BJ (cell line): ENCODE measurements around the gene OR6J1. TPM values are rescaled to one million over a fixed set of nuclear protein-coding genes. Genes with fewer than 3 reads are reported as not detected.
"Not testable (repeated sequence)": the region's sequence is repeated elsewhere in the genome, so short reads cannot be mapped to it uniquely, and the experiment has no call there.

Experiments
- CTCF ChIA-PET: fragments of 350-600 bp; formaldehyde crosslinking; extraction: SDS; loops from one replicate; lab custom pipeline; 2021; ENCODE audit warnings: antibody characterized with exemption, inconsistent platforms; lab: Yijun Ruan, JAX
- POLR2A ChIA-PET: fragments of 300-600 bp; sonication (Branson Sonifier 250); formaldehyde crosslinking; extraction: SDS; loops from one replicate; lab custom pipeline; 2021; ENCODE audit warnings: antibody characterized with exemption; lab: Charles Lee
- DNase-seq: peaks from one replicate; pipeline ENCODE4 v3.0.0-alpha.2; 2011; ENCODE audit warnings: low read depth
- H3K27me3 ChIP-seq: 2 replicates; pipeline ENCODE4 v1.6.0; 2011; ENCODE audit warnings: low read length; ENCODE audit not compliant: control insufficient read depth, insufficient read depth
- H3K36me3 ChIP-seq: 2 replicates; pipeline ENCODE4 v1.5.1; 2011; ENCODE audit warnings: low read length; ENCODE audit not compliant: control insufficient read depth, insufficient read depth
- H3K4me3 ChIP-seq: 2 replicates; pipeline ENCODE4 v1.5.1; 2011; ENCODE audit warnings: low read depth, mild to moderate bottlenecking, control low read depth, low read length
- polyA plus RNA-seq: library from polyadenylated mRNA; depleted of rRNA; stranded (reverse); fragments of >200 nt; gene quantifications from 2 replicates; pipeline ENCODE4 v1.2.3, GENCODE V29; 2011
- TF ChIP-seq, protein P1 (sequence below): IDR thresholded peaks from 2 replicates; pipeline ENCODE4 v1.5.1; 2011; ENCODE audit warnings: low read depth, mild to moderate bottlenecking, control low read depth, inconsistent platforms, low read length, moderate library complexity; ENCODE audit not compliant: insufficient read depth

The OR6J1 gene
- polyA plus RNA-seq, 1 experiment, result not detected

DNA sequence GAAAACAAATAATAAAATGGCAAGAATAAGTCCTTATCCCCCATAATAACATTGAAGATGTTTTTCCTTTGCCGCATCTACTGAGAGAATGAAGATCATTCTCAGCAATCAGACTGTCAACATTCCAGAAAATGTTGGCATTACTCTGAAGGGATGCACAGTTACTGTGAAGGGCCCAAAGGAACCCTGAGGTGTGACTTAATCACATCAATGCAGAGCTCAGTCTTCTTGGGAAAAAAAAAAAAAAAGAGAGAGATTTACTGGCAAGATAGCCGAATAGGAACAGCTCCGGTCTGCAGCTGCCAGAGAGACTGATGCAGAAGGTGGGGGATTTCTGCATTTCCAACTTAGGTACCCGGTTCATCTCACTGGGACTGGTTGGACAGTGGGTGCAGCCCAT lies 41.3 kb upstream of the OR6J1 start:
- ChIA-PET POLR2A (no interaction called here), CTCF (interaction anchor here (0.9 to 3.3 kb wide), 4 partner anchors 27 to 137 kb away, joined by 3 to 12 read pairs (median 4); no protein-coding TSS in a partner anchor)
- DNase-seq, result no peak
- TF ChIP-seq, protein P1, sequence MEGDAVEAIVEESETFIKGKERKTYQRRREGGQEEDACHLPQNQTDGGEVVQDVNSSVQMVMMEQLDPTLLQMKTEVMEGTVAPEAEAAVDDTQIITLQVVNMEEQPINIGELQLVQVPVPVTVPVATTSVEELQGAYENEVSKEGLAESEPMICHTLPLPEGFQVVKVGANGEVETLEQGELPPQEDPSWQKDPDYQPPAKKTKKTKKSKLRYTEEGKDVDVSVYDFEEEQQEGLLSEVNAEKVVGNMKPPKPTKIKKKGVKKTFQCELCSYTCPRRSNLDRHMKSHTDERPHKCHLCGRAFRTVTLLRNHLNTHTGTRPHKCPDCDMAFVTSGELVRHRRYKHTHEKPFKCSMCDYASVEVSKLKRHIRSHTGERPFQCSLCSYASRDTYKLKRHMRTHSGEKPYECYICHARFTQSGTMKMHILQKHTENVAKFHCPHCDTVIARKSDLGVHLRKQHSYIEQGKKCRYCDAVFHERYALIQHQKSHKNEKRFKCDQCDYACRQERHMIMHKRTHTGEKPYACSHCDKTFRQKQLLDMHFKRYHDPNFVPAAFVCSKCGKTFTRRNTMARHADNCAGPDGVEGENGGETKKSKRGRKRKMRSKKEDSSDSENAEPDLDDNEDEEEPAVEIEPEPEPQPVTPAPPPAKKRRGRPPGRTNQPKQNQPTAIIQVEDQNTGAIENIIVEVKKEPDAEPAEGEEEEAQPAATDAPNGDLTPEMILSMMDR, result no peak
- H3K4me3 ChIP-seq, result no peak overlapping the region
- no peaks in the 10 kb centered on the region for H3K36me3 ChIP-seq
- no peaks in the 10 kb centered on the region; the same call in none of the 2 replicates for H3K27me3 ChIP-seq

DNA sequence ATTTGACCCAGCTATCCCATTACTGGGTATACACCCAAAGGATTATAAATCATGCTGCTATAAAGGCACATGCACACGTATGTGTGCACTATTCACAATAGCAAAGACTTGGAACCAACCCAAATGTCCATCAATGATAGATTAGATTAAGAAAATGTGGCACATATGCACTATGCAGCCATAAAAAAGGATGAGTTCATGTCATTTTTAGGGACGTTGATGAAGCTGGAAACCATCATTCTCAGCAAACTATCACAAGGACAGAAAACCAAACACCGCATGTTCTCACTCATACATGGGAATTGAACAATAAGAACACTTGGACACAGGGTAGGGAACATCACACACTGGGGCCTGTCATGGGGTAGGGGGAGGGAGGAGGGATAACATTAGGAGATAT lies 39.3 kb upstream of the OR6J1 start:
- POLR2A ChIA-PET, H3K4me3 ChIP-seq, DNase-seq, H3K36me3 ChIP-seq, H3K27me3 ChIP-seq: not testable (repeated sequence)
- CTCF ChIA-PET, result interaction anchor here (3.3 kb wide), 1 partner anchor 25 kb away, joined by 12 read pairs; no protein-coding TSS in a partner anchor

DNA sequence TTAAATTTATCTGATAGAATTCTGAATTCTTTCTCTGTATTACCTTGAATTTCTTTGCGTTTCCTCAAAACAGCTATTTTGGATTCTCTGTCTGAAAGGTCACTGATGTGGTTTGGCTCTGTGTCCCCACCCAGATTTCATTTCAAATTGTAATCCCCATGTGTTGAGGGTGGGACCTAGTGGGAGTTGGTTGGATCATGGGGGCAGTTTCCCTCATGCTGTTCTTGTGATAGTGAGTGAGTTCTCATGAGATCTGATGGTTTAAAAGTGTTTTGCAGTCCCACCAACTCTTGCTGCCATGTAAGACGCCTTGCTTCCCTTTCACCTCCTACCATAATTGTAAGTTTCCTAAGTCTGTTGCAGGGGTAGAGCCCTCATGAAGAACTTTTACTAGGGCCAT lies 34.1 kb upstream of the OR6J1 start:
- TF ChIP-seq, protein P1, result no peak
- POLR2A ChIA-PET, result no interaction called here
- Histone ChIP-seq H3K36me3 (no peaks in the 10 kb centered on the region), H3K4me3 (no peak overlapping the region), H3K27me3 (peaks cover 6% of the 10 kb centered on the region)
- no peak for DNase-seq
- CTCF ChIA-PET, result interaction anchor here (1.2 kb wide), 1 partner anchor 21 kb away, joined by 5 read pairs; no protein-coding TSS in a partner anchor

DNA sequence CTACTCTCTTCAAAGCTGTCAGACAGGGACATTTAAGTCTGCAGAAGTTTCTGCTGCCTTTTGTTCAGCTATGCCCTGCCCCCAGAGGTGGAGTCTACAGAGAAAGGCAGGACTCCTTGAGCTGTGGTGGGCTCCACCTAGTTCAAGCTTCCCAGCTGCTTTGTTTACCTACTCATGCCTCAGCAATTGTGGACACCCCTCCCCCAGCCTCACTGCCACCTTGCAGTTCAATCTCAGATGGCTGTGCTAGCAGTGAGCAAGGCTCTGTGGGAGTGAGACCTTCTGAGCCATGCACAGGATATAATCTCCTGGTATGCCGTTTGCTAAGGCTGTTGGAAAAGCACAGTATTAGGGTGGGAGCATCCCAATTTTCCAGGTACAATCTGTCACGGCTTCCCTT lies 33.4 kb upstream of the OR6J1 start:
- H3K27me3 ChIP-seq, DNase-seq, POLR2A ChIA-PET, H3K36me3 ChIP-seq, H3K4me3 ChIP-seq: not testable (repeated sequence)
- CTCF ChIA-PET, result interaction anchor here (1.2 kb wide), 1 partner anchor 20 kb away, joined by 5 read pairs; no protein-coding TSS in a partner anchor

DNA sequence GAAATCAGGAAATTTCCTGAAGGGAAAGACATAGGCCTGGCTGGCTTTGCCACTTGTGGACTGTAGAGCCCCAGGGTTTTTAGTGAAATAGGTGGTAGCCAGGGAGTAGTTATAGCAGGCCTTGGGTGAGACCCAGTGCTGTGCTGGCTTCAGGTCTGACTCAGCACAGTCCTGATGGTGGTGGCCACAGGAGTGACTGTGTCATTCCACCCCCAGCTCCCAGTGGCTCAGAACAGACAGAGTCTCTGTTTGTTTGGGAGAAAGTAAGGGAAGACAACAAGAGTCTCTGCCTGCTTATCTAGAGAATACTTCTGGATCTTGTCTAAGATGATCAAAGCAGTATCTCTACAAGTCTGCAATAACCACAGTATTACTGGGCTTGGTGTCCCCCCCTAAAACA lies 27.5 kb upstream of the OR6J1 start:
- CTCF ChIA-PET, result no interaction called here
- no peak for DNase-seq
- H3K4me3 ChIP-seq, result no peak overlapping the region
- no peaks in the 10 kb centered on the region for H3K27me3 ChIP-seq
- TF ChIP-seq, protein P1, result no peak
- POLR2A ChIA-PET, result no interaction called here
- H3K36me3 ChIP-seq, result no peaks in the 10 kb centered on the region

DNA sequence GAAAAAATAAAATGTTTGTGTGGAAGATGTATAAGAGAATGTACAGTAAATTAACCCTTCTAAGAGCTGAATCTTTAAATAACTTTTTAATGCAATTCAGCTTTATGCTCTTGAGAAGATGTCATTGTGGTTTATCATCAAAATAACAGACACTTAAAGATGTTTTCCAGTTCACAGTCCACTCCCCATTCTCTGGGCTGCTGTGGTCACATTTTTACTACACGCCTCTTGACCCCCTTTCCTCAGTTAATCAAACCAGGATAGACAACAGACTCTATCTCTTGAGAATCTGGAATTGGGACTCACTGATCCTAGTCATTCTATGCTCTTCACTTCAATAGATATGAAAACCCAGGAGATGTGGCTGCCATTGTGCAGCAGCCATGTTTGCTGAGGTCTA lies 24.7 kb upstream of the OR6J1 start:
- ChIA-PET CTCF (interaction anchor here (1.0 to 2.8 kb wide), 4 partner anchors 11 to 98 kb away, joined by 4 to 9 read pairs (median 4); no protein-coding TSS in a partner anchor), POLR2A (no interaction called here)
- Histone ChIP-seq H3K36me3 (no peaks in the 10 kb centered on the region), H3K27me3 (no peaks in the 10 kb centered on the region), H3K4me3 (no peak overlapping the region)
- no peak for DNase-seq
- TF ChIP-seq, protein P1, result no peak
